ENCODE results near the gene OTUD5. TPM values are rescaled to one million over a fixed set of nuclear protein-coding genes. Genes with fewer than 3 reads are reported as not detected.

OTUD5 gene
- total and polyA plus RNA-seq, 2 experiments from 2014 or later: 47.8 to 56.6 TPM

DNA sequence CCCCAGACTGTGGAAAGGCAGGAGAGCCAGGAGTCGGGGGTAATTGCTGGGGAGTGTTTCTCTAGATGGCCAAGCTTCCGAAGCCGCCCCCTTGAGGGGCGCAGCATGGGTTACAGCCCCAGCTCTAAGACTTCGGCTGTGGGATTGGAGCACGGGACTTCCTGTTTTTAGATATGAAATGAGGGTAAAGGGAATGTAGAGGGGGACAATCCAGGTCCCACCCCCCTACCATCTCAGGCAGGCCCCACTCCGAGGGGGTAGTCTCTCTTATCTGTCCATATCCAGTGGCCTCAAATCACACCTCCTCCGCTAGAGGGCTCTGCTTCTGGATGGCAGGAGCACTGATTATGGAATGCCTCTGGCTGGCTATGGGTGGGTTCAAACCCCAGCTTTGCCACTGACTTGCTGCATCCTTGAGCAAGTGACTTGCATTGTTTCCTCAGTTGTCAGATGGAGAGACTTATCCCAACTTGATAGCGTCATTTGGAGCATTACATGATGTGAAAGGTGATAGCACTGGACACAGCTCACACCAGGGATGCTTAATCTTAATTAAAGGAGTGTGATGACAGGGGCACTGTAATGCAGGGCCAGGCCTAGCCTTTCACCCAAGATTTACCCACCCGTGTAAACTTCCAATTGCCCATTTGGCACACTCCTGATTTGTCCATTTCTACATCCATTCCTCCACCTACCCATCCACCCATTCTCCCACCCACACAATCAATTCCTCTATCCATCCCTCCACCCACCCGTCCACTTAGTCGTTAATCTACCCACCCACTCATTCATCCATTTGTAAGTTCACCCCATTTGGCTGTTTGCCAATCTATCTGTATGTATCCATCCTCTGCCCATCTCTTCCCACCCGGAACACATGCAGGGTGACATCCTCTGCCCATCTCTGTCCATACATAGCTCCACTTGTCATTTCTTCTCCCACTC is 15.1 kb upstream of the OTUD5 start:
- DNase-seq (ENCODE audit: low read depth in 1 of 2, low spot score in 1 of 2): peak; percentile 30 to 70
- H3K27me3 ChIP-seq: no peaks in the 10 kb centered on the region
- H3K4me3 ChIP-seq: peak overlapping the region; percentile 32
- no peaks in the 10 kb centered on the region for H3K4me1 ChIP-seq (ENCODE audit: low read depth)
- peak; percentile 64 for TF ChIP-seq CTCF (IDR thresholded peaks at IDR 0.05; ENCODE audit: low read depth, low read length)
- no peaks in the 10 kb centered on the region for H3K36me3 ChIP-seq
- H3K9me3 ChIP-seq (ENCODE audit: low read depth): no peaks in the 10 kb centered on the region
- H3K27ac ChIP-seq: no peak overlapping the region

DNA sequence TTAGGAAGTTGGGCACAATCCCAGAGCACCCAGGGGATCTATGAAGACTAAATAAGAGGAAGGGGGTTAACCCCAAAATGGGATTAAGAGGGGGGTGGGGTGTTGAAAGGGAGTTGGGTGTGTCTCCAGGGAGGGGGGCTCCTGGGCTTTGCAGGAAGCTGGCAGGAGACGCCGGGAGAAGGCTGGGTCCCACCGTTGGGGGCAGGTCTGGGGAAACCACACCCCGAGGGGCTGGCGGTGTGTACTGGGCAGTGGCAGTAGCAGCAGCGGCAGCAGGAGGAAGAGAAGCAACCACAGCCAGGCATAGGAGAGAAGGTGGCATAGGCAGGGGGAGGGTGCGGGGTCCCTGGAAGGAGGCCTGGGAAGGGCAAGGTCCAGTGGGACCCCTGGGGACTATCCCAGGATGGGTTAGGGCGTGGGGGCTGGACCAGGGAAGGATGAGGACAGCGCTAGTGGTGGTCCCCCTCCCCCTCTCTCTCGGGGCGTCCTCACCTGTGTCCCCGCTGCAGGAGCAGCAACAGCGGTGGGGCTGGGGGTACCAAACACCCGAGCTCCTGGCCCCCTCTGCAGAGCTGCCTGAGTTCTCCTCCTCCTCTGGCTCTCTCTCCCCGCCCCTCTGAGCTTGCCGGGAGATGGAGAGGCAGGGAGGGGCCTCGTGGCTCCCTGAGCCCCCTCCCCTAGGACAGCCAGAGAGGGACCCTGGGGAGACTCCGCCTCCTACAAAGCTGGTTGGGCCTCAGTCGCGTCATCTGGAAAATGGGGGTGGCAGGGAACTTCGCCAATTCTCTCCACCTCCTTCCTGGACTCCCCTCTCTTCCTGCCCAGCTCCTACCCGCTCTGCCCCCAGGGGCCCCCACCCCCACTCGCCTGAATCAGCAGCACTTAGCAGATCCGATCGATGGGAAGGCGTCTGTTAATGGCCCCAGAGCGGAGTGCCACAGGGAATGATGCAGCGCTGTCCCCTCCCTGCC is 14.1 kb upstream of the OTUD5 start, which contains the start of gene KCND1:
KCND1 (minus strand) TSS at position 596 of the 971 bp plus-strand sequence. CDS start 1,573 bp downstream, outside the sequence.
- no peak for TF ChIP-seq CTCF (IDR thresholded peaks at IDR 0.05; ENCODE audit: low read depth, low read length)
- H3K27me3 ChIP-seq: no peaks in the 10 kb centered on the region
- peak within 1 kb of the TSS; percentile 32 for H3K4me3 ChIP-seq
- H3K27ac ChIP-seq: peak within 1 kb of the TSS; percentile 43
- H3K9me3 ChIP-seq (ENCODE audit: low read depth): no peaks in the 10 kb centered on the region
- no peaks in the 10 kb centered on the region for H3K4me1 ChIP-seq (ENCODE audit: low read depth)
- peak; percentile 33 to 81 for DNase-seq (ENCODE audit: low read depth in 1 of 2, low spot score in 1 of 2)
- H3K36me3 ChIP-seq: no peaks in the 10 kb centered on the region

DNA sequence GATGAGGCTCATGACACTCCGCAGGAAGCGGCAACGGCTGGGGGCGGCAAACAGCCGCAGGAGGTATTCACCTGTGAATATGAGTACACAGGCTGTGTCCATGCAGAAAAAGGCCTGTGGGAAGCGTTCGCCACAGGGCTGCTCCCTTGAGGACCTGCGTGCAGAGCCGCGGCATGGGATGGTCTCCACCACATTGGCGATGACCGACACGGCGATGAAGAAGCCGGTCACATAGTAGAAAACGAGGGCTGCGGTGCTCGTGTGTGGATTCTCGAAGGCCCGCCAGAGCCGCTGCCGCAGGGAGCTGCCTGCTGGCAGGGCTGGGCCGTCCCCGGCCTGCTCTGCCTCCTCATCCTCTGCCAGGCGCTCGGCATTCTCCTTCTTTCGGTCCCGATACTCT is 12.1 kb upstream of the OTUD5 start:
- Histone ChIP-seq H3K4me1 (ENCODE audit: low read depth) (no peaks in the 10 kb centered on the region), H3K4me3 (no peak overlapping the region), H3K27ac (no peak overlapping the region), H3K9me3 (ENCODE audit: low read depth) (no peaks in the 10 kb centered on the region), H3K27me3 (no peaks in the 10 kb centered on the region), H3K36me3 (no peaks in the 10 kb centered on the region)
- no peak for DNase-seq (ENCODE audit: low read depth in 1 of 2, low spot score in 1 of 2)
- TF ChIP-seq CTCF (IDR thresholded peaks at IDR 0.05; ENCODE audit: low read depth, low read length): no peak

DNA sequence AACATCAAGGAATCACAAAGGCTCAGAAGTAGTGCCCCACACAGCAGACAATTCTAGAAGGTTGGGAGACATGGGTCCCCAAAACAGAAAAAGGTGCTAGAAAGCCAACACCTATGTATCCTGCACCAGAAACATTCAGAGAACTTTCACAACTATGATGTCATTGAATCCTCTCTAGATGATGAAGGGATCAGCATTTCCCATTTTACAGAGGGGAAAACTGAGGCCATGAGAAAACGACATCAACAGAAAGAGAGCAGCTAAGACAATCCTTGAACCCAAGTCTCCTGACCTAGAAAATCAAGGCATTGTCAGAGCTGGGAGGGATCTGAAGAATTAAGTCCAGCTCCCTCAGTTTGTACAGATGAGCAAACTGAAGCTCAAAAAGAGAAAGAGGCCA is 11.0 kb upstream of the OTUD5 start:
- no peaks in the 10 kb centered on the region for H3K9me3 ChIP-seq (ENCODE audit: low read depth)
- no peaks in the 10 kb centered on the region for H3K4me1 ChIP-seq (ENCODE audit: low read depth)
- DNase-seq (ENCODE audit: low read depth in 1 of 2, low spot score in 1 of 2): no peak
- no peaks in the 10 kb centered on the region for H3K36me3 ChIP-seq
- TF ChIP-seq CTCF (IDR thresholded peaks at IDR 0.05; ENCODE audit: low read depth, low read length): no peak
- H3K27ac ChIP-seq: no peak overlapping the region
- H3K4me3 ChIP-seq: no peak overlapping the region
- H3K27me3 ChIP-seq: no peaks in the 10 kb centered on the region

DNA sequence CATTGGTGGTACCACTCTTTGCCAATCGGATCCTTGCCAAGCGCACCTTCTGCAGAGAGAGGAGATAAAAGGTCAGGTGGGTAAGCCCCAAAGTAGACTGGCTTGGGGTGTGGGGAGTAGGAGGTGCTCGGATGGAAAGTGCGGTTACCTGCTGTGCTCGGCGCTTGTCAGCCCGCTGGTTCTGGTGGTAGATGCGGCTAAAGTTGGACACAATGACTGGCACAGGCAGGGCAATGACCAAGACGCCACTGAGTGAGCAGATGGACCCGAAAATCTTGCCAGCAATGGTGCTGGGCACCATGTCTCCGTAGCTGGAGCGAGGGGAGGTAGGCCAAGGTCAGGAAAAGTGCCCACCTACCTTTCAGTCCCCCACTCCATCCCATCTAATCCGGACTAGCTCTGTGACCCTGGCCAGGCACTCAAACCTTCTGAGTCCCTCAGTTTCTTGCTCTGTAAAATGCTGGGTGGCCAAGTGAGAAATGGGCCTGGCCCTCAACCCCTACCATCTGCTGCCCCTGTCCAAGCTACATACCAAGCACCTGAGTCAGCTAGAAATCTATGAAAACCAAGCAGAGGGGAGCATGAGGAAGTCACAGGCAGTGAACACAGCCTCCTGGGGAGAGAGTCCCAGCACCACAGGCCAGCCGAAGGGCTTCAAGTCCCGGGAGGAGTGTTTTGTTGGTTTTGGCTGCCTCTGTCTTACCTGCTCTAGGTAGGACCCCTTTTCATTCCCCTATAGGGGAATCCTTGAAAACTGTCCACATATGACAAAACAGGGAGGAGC is 9.6 kb upstream of the OTUD5 start:
- Histone ChIP-seq H3K36me3 (no peaks in the 10 kb centered on the region), H3K27me3 (no peaks in the 10 kb centered on the region), H3K27ac (no peak overlapping the region), H3K4me3 (no peak overlapping the region), H3K4me1 (ENCODE audit: low read depth) (peaks cover 6% of the 10 kb centered on the region), H3K9me3 (ENCODE audit: low read depth) (no peaks in the 10 kb centered on the region)
- peak in 1 of 2 donors; percentile 30 for DNase-seq (ENCODE audit: low read depth in 1 of 2, low spot score in 1 of 2)
- TF ChIP-seq CTCF (IDR thresholded peaks at IDR 0.05; ENCODE audit: low read depth, low read length): no peak
